NCI-H510A treated with DMSO at 0.1 percent for 48 hours (cell line): ENCODE data around the gene MAP1LC3B2.

Experiments used
- DNase-seq: peaks from one replicate; lab custom pipeline; 2025; lab: John Stamatoyannopoulos, UW

Gene MAP1LC3B2

GRCh38 chr12:116559162-116559935 lies at the start of gene MAP1LC3B2:
Gene MAP1LC3B2, plus strand, starts transcription at chr12:116559381. Its CDS starts 16,562 bp downstream, at chr12:116575943.
- DNase-seq, result peak; percentile 54

- DNase-seq, result no peak
Observed at GRCh38 chr12:116513944-116514343, 45.2 kb upstream of the MAP1LC3B2 start.

GRCh38 chr12:116515684-116516083 lies 43.5 kb upstream of the MAP1LC3B2 start:
- no peak for DNase-seq

- no peak for DNase-seq
Observed at GRCh38 chr12:116516657-116517056, 42.5 kb upstream of the MAP1LC3B2 start.

- DNase-seq, result no peak
Observed at GRCh38 chr12:116517431-116518045, 41.6 kb upstream of the MAP1LC3B2 start.

GRCh38 chr12:116520225-116520760 lies 38.9 kb upstream of the MAP1LC3B2 start:
- DNase-seq, result no peak

- DNase-seq, result no peak
Observed at GRCh38 chr12:116520801-116521471, 38.2 kb upstream of the MAP1LC3B2 start.

GRCh38 chr12:116524311-116524710 lies 34.9 kb upstream of the MAP1LC3B2 start:
- DNase-seq, result no peak

GRCh38 chr12:116524964-116525379 lies 34.2 kb upstream of the MAP1LC3B2 start:
- no peak for DNase-seq

- DNase-seq, result no peak
Observed at GRCh38 chr12:116525418-116526001, 33.7 kb upstream of the MAP1LC3B2 start.

GRCh38 chr12:116528065-116528464 lies 31.1 kb upstream of the MAP1LC3B2 start:
- no peak for DNase-seq

- no peak for DNase-seq
Observed at GRCh38 chr12:116528498-116528897, 30.7 kb upstream of the MAP1LC3B2 start.

GRCh38 chr12:116529048-116529447 lies 30.1 kb upstream of the MAP1LC3B2 start:
- peak; percentile 47 for DNase-seq

- no peak for DNase-seq
Observed at GRCh38 chr12:116529686-116530085, 29.5 kb upstream of the MAP1LC3B2 start.

- no peak for DNase-seq
Observed at GRCh38 chr12:116532428-116532827, 26.8 kb upstream of the MAP1LC3B2 start.

GRCh38 chr12:116532986-116533342 lies 26.2 kb upstream of the MAP1LC3B2 start:
- peak; percentile 72 for DNase-seq

GRCh38 chr12:116533343-116534251 lies 25.6 kb upstream of the MAP1LC3B2 start:
- DNase-seq, result peak; percentile 81

- peak; percentile 35 for DNase-seq
Observed at GRCh38 chr12:116534311-116535121, 24.7 kb upstream of the MAP1LC3B2 start.

- DNase-seq, result no peak
Observed at GRCh38 chr12:116535241-116535640, 23.9 kb upstream of the MAP1LC3B2 start.
